Loucy (cell line): ENCODE data around the gene MKI67.

Experiments
- EZH2phosphoT487 ChIP-seq: fragments of 200-600 bp; IDR thresholded peaks from 2 replicates; pipeline ENCODE4 v1.6.1; 2018; ENCODE audit warnings: antibody characterized with exemption, mild to moderate bottlenecking, moderate library complexity, borderline replicate concordance
- TF ChIP-seq, protein P1 (sequence below): fragments of 200-600 bp; sonication (generic); conservative IDR thresholded peaks from 2 replicates; pipeline ENCODE4 v1.5.1; 2014; ENCODE audit warnings: mild to moderate bottlenecking, antibody characterized with exemption, low read length

DNA sequence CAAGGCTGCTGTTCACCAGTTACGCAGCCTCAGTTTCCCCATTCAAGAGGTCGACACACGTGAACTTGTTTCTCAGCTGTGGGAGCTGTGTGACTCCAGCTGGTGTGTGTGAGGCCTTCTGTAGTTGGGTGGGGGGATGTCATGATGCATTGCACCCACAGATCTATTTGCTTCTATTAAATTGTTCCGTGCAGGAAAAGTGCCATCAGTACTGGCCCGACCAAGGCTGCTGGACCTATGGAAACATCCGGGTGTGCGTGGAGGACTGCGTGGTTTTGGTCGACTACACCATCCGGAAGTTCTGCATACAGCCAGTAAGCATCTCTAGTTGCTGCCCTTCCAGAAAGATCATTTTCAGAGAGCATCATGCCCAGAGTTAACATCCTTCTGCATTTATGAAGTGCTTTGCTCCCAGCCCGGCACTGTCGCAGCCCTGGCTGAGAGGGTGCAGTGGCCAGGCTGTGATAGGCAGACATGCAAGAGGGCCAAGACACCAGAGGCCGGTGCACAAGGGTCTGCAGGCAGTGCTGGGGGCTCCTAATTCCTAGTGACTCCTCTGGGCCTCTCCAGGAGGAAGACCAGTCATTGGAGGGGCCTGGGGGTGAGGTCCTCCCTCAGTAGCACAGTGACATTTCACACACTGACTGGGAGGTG, 60.2 kb downstream of the MKI67 start:
- TF ChIP-seq, protein P1, sequence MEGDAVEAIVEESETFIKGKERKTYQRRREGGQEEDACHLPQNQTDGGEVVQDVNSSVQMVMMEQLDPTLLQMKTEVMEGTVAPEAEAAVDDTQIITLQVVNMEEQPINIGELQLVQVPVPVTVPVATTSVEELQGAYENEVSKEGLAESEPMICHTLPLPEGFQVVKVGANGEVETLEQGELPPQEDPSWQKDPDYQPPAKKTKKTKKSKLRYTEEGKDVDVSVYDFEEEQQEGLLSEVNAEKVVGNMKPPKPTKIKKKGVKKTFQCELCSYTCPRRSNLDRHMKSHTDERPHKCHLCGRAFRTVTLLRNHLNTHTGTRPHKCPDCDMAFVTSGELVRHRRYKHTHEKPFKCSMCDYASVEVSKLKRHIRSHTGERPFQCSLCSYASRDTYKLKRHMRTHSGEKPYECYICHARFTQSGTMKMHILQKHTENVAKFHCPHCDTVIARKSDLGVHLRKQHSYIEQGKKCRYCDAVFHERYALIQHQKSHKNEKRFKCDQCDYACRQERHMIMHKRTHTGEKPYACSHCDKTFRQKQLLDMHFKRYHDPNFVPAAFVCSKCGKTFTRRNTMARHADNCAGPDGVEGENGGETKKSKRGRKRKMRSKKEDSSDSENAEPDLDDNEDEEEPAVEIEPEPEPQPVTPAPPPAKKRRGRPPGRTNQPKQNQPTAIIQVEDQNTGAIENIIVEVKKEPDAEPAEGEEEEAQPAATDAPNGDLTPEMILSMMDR: no peak
- no peak for TF ChIP-seq EZH2phosphoT487
